ENCODE results near the gene SPACA6. TPM values are rescaled to one million over a fixed set of nuclear protein-coding genes. Genes with fewer than 3 reads are reported as not detected.
A peak's percentile ranks its signal among the peaks of the same experiment; 100 is the strongest.

The SPACA6 gene
- total RNA-seq, 1 experiment from 2014 or later, result 3.6 TPM

- no peaks in the 10 kb centered on the region for H3K9me3 ChIP-seq
- no peaks in the 10 kb centered on the region for H3K27me3 ChIP-seq (replicated peaks; ENCODE audit: control insufficient read depth, insufficient read depth, low read length)
- Mint-ChIP-seq H3K9me3 (ENCODE audit: unreplicated experiment) (no peaks in the 10 kb centered on the region), H3K27ac (ENCODE audit: unreplicated experiment) (peak overlapping the region; percentile 45), H3K4me3 (ENCODE audit: unreplicated experiment) (peak overlapping the region; percentile 34), H3K4me1 (ENCODE audit: low read depth, unreplicated experiment) (peaks cover 27% of the 10 kb centered on the region), H3K36me3 (ENCODE audit: insufficient read depth, unreplicated experiment) (peaks cover 7% of the 10 kb centered on the region), H3K27me3 (ENCODE audit: insufficient read depth, unreplicated experiment) (no peaks in the 10 kb centered on the region)
- ChIA-PET POLR2A (no interaction called here), CTCF (no interaction called here)
- intact Hi-C loops (cut with micrococcal nuclease; ENCODE audit: unreplicated experiment), result no loop called here
- no peak overlapping the region for H3K4me3 ChIP-seq (ENCODE audit: low read depth, low read length)
- BruUV-seq (replicated peaks), result no TSS peak
- DNase-seq, result no peak
- H3K36me3 ChIP-seq (ENCODE audit: control insufficient read depth, insufficient read depth, low read length), result no peaks in the 10 kb centered on the region
- no peak for TF ChIP-seq CTCF (IDR thresholded peaks at IDR 0.05; ENCODE audit: insufficient read depth in 1 of 2, low read depth in 1 of 2, low read length in 1 of 2, severe bottlenecking in 1 of 2, unreplicated experiment in 1 of 2)
- peaks cover 20% of the 10 kb centered on the region for H3K4me1 ChIP-seq
Observed at GRCh38 chr19:51691584-51692428, 1.3 kb upstream of the SPACA6 start.

GRCh38 chr19:51692468-51692867, 662 bp upstream of the SPACA6 start:
- no peak for DNase-seq
- CTCF ChIA-PET, result no interaction called here

GRCh38 chr19:51693819-51694218, 689 bp downstream of the SPACA6 start:
- no peaks in the 10 kb centered on the region for H3K36me3 ChIP-seq (ENCODE audit: control insufficient read depth, insufficient read depth, low read length)
- ChIA-PET CTCF (no interaction called here), POLR2A (no interaction called here)
- Mint-ChIP-seq H3K36me3 (ENCODE audit: insufficient read depth, unreplicated experiment) (peaks cover 13% of the 10 kb centered on the region), H3K27ac (ENCODE audit: unreplicated experiment) (no peak overlapping the region), H3K4me3 (ENCODE audit: unreplicated experiment) (no peak overlapping the region), H3K9me3 (ENCODE audit: unreplicated experiment) (no peaks in the 10 kb centered on the region), H3K27me3 (ENCODE audit: insufficient read depth, unreplicated experiment) (no peaks in the 10 kb centered on the region), H3K4me1 (ENCODE audit: low read depth, unreplicated experiment) (peaks cover 12% of the 10 kb centered on the region)
- BruUV-seq (replicated peaks), result no TSS peak
- DNase-seq, result no peak
- intact Hi-C loops (cut with micrococcal nuclease; ENCODE audit: unreplicated experiment), result no loop called here
- peaks cover 8% of the 10 kb centered on the region for H3K4me1 ChIP-seq
- TF ChIP-seq CTCF (IDR thresholded peaks at IDR 0.05; ENCODE audit: insufficient read depth in 1 of 2, low read depth in 1 of 2, low read length in 1 of 2, severe bottlenecking in 1 of 2, unreplicated experiment in 1 of 2), result no peak
- H3K4me3 ChIP-seq (ENCODE audit: low read depth, low read length), result no peak overlapping the region
- H3K9me3 ChIP-seq, result no peaks in the 10 kb centered on the region
- H3K27me3 ChIP-seq (replicated peaks; ENCODE audit: control insufficient read depth, insufficient read depth, low read length), result no peaks in the 10 kb centered on the region

More at GRCh38 chr19:51692468-51692867, 662 bp upstream of the SPACA6 start:
- no peaks in the 10 kb centered on the region for H3K27me3 Mint-ChIP-seq (ENCODE audit: insufficient read depth, unreplicated experiment)
- Histone ChIP-seq H3K4me1 (peaks cover 18% of the 10 kb centered on the region), H3K4me3 (ENCODE audit: low read depth, low read length) (no peak overlapping the region), H3K27me3 (replicated peaks; ENCODE audit: control insufficient read depth, insufficient read depth, low read length) (no peaks in the 10 kb centered on the region), H3K36me3 (ENCODE audit: control insufficient read depth, insufficient read depth, low read length) (no peaks in the 10 kb centered on the region), H3K9me3 (no peaks in the 10 kb centered on the region)
- H3K27ac Mint-ChIP-seq (ENCODE audit: unreplicated experiment), result no peak overlapping the region
- BruUV-seq (replicated peaks), result no TSS peak
- intact Hi-C loops (cut with micrococcal nuclease; ENCODE audit: unreplicated experiment), result no loop called here
- no peak overlapping the region for H3K4me3 Mint-ChIP-seq (ENCODE audit: unreplicated experiment)
- peaks cover 7% of the 10 kb centered on the region for H3K36me3 Mint-ChIP-seq (ENCODE audit: insufficient read depth, unreplicated experiment)
- TF ChIP-seq CTCF (IDR thresholded peaks at IDR 0.05; ENCODE audit: insufficient read depth in 1 of 2, low read depth in 1 of 2, low read length in 1 of 2, severe bottlenecking in 1 of 2, unreplicated experiment in 1 of 2), result no peak
- H3K4me1 Mint-ChIP-seq (ENCODE audit: low read depth, unreplicated experiment), result peaks cover 25% of the 10 kb centered on the region
- no peaks in the 10 kb centered on the region for H3K9me3 Mint-ChIP-seq (ENCODE audit: unreplicated experiment)
- POLR2A ChIA-PET, result no interaction called here
